Glomerular visceral epithelial cell (primary cell): ENCODE results near the gene WWOX.

Experiments used
- DNase-seq: peaks from one replicate; pipeline ENCODE4 v3.0.0-alpha.2; 2016; ENCODE audit errors: extremely low spot score

Gene WWOX

DNA sequence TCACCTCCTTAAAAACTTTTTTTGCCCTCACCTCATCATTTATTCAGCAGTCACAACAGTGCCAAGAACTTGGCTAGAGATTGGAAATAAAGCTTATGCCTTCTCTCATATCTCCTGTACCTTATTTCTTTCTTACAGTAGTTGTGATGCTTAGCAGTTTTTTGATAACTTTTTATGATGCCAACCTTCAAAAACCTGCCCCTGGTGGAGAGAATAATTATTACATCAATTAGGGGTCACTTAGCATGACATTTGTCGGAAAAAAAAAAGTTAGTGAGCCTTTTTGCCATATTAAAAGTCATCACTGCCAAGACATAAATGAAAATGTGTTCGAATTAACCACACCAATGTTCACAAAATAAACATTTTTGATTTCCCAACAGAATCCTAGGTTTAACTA is 296.6 kb downstream of the WWOX start:
- no peak for DNase-seq

GRCh38 chr16:78396673-78397072 is 297.2 kb downstream of the WWOX start:
- no peak for DNase-seq

- DNase-seq = no peak
Measured at GRCh38 chr16:78399384-78399783, 299.9 kb downstream of the WWOX start.

- DNase-seq = no peak
Measured at GRCh38 chr16:78402833-78403232, 303.4 kb downstream of the WWOX start.

DNA sequence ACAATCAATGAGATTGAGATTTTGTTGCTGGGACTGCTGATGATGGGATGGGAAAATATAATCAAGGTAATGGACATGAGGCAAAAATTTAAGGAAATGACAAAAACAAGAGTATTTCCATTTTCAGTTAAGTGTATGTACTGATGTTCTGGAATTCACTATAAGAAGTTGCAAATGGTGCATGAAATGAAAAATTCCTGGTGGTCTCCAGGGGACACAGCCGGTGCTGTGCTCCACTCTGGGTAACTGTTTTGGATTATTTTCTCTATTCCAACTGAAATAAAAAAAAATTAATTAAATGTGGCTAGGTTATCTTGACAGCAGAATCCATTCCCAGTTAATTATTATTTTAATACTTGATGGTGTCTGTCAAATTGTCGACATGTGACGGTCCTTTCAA is 305.6 kb downstream of the WWOX start:
- DNase-seq = no peak

- no peak for DNase-seq
Measured at GRCh38 chr16:78405833-78406232, 306.4 kb downstream of the WWOX start.

GRCh38 chr16:78407191-78407590 is 307.7 kb downstream of the WWOX start:
- DNase-seq = no peak

DNA sequence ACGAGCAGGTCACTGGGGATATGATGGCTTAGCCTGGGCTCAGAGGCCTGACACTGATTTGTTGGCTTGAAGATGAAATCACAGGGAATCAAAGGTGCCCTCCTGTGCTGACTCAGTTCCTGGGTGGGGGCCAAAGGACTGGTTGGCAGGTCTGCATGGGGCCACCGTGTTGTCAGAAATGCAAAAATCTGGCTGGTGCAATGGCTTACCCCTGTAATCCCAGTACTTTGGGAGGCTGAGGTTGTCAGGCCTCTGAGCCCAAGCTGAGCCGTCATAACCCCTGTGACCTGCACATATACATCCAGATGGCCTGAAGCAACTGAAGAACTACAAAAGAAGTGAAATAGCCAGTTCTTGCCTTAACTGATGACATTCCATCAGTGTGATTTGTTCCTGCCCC is 314.2 kb downstream of the WWOX start:
- no peak for DNase-seq

GRCh38 chr16:78415013-78415412 is 315.6 kb downstream of the WWOX start:
- DNase-seq = no peak

- DNase-seq = no peak
Measured at GRCh38 chr16:78415669-78416068, 316.2 kb downstream of the WWOX start.

GRCh38 chr16:78416400-78416799 is 316.9 kb downstream of the WWOX start:
- DNase-seq = no peak

DNA sequence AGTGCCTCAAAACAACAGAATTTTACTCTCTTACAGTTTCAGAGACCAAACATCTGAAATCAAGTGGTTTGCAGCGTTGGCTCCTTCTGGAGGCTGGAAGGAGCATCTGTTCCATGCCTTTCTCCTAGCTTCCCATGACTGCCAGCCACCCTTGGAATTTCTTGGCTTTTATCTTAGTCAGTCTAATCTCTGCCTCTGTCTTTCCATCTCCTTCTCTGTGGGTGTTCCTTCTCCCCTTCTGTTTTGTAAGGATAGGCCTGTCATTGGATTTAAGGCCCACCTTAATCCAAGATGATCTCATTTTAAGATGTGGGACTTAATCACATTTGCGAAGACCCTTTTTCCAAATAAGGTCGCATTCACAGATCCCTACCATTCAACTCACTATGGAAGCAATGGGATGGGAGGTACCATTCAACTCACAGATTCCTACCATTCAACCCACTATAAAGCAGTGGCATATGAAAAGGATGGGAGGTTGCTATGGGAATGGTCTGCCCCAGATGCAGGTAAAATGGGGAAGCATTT is 321.8 kb downstream of the WWOX start:
- no peak for DNase-seq

DNA sequence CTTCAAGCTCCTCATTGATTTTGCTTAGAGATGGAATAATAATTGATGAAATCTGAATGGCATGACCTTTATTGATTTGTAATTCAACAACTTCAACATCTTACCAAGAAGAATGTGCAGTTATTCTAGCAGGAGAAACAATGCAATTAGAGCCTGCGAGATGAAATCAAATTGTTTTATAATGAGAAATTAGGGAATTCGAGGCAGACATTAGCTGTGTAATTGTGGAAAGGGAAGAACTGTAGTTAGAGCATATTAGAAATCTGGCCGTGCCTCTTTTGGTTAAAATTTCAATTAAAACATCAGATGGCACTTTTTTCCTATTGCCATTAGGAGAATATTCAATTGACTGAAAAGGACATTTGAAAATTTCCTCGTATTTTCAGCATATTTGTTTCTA is 325.8 kb downstream of the WWOX start:
- no peak for DNase-seq

DNA sequence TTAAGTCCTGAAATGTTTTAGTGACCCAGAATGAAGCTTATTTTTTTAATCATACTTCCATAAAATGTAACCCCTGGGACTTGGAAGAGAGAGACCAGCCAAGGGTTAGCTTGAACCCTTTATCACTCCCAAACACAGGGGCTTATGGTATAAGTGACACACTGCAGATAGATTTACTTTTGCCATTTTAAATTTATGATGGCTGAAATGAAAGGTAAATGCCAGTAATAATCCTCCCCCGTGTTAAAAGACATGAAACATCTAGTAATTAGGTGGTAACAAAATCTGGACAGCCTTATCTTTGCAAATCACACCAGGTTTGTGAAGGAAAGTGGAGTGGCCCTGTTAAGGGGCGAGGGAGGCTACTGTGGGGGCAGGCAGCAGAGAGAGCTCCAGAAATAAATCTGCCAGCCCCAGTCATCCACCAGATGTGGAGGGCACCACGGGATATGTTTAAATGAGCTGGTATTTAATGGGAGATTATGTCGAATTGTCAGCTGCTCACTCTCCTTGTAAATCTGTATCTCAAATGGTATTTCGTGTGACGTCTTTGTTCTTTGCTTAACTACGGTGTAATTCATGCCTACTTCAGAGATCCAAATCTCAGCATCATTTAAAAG is 326.5 kb downstream of the WWOX start:
- no peak for DNase-seq

DNA sequence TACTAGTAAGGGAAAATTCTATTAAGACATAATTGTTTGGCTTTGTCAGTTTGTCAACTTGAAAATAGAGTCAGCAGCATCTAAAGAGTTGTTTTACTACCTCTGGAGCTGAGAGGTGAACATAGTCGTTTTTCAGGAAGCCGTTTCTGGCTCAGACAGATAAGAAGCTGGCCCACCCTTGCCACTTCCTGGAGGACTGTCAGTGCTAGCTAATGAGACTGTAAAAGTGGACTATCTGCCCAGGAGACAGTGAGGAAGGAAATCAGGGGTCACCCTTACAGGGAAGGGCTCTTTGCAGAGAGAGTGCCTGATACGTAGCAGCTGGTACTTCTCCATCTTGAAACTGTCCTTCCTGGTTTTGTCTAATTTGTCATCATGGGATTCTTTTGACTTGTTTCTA is 328.7 kb downstream of the WWOX start:
- DNase-seq = no peak

DNA sequence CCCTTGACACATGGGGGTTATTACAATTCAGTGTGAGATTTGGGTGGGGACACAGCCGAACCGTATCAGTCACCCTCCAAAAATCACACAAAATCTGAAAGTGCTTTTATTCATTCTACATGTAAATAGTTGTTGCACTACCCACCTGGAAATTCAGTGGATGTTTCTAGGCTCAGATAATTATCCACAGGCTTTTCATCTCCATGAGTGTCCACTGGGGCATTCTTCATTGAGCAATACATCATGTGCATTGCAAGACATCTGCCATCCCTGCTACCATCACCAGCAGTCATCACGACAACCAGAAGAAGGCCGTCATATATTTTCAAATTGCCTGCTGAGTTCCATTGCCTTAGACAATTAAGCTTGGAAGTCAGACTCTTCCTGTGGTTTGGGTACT is 330.8 kb downstream of the WWOX start:
- DNase-seq = no peak

DNA sequence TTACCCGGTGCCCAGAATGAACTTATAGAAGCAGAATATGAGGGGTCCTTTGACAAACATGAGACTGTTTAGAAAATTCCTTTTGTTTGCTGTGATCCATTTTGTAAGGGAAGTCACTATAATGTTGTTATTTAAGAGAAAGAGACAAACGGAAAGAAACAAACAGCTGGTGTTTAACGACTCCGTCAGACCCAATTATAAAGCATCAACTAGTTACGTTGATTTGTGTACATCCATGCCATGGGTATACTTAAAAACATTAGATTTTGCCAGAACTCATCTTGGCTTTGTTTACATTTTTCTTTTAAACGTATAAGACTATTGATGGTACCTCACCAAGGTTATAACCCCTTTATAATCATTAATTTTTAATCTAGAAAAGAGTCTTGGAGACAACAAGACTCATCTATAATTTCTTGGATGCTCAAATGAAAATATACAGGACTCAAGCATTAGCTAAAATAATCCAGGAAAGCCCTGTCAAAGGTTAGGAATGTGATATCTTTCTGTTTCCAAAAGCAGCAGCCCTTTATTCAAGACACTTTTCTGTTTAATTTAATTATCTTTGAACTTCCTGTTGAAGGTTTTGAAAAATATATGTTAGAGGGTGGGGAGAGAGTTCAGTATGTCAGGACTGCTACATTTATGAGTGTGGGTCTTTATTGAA is 331.7 kb downstream of the WWOX start:
- no peak for DNase-seq

GRCh38 chr16:78431701-78432100 is 332.2 kb downstream of the WWOX start:
- DNase-seq = no peak

DNA sequence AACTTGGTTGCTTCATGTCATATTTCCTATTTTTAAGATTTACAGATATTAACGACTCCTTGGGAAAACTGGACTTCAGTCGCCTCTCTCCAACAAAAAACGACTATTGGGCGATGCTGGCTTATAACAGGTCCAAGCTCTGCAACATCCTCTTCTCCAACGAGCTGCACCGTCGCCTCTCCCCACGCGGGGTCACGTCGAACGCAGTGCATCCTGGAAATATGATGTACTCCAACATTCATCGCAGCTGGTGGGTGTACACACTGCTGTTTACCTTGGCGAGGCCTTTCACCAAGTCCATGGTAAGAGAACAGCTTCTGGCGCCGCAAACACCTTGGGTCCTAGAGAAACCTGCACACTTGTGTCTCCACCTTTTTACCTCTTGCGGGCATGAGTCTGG is 333.0 kb downstream of the WWOX start:
- DNase-seq = no peak

GRCh38 chr16:78433116-78433515 is 333.7 kb downstream of the WWOX start:
- no peak for DNase-seq

DNA sequence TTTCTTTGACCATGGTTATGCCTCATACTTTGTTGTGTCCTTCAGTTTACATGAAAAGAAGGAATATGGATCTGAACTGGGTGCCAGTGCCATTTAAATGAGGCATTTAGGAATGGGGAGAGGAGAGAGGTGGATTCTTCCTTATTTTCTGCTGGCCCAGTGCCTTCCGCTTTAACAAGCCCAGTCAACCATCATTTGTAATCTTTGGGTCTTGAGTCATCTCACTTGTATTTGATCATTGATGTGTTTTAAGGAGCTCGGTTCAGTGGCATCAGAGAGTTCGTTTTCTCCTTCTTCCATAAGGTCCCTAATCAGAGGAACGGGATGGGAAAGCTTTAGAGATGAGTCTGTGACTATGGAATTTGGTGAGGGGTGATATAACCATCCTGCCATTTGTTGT is 334.9 kb downstream of the WWOX start:
- DNase-seq = no peak

DNA sequence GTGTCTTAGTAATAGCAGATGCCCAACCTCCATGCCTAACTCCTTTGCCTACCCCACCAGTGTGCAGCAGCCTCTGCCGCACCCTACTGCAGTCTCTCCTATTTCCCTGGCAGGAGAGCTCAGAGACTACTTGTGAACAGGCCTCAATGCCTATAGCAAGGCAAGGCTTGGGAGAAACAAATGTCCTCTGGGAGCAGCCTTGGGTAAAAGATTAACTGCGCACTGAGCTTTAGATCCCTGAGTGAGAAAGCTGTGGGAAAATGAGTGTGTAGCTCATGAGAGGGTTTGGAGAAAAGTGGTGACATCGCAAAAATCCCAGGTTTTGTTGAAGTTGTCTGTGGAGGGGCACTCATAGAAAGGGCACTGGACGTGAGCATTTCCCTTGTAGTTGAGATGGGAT is 335.8 kb downstream of the WWOX start:
- no peak for DNase-seq

GRCh38 chr16:78436023-78436422 is 336.6 kb downstream of the WWOX start:
- no peak for DNase-seq

GRCh38 chr16:78436846-78437245 is 337.4 kb downstream of the WWOX start:
- DNase-seq = no peak
